ENCODE results near the gene GREB1. TPM values are rescaled to one million over a fixed set of nuclear protein-coding genes. Genes with fewer than 3 reads are reported as not detected.

The GREB1 gene
- total RNA-seq, 1 experiment from 2014 or later = 16.5 TPM

GRCh38 chr2:11680901-11681721 is 147.3 kb downstream of the GREB1 start:
- no peak overlapping the region for H3K27ac Mint-ChIP-seq

More at GRCh38 chr2:11680901-11681721, 147.3 kb downstream of the GREB1 start:
- no peaks in the 10 kb centered on the region for H3K23me2 ChIP-seq (ENCODE audit: insufficient read length, low read depth, low read length, poor library complexity, severe bottlenecking)
- H3K9me3 ChIP-seq (ENCODE audit: control insufficient read depth, low read depth, low read length) = no peaks in the 10 kb centered on the region
- H4K8ac ChIP-seq (replicated peaks; ENCODE audit: insufficient read length, low read depth, low read length) = no peak overlapping the region
- no peaks in the 10 kb centered on the region for H3K79me1 ChIP-seq (ENCODE audit: insufficient read depth, low read depth, low read length, poor library complexity, severe bottlenecking)
- H3K4me2 ChIP-seq (ENCODE audit: insufficient read depth, insufficient read length, low read length) = no peak overlapping the region
- H3K79me2 ChIP-seq (ENCODE audit: insufficient read depth, low read length) = no peaks in the 10 kb centered on the region
- H4K91ac ChIP-seq (ENCODE audit: insufficient read length, low read depth, low read length) = no peak overlapping the region
- no peak overlapping the region for H2AFZ ChIP-seq (ENCODE audit: low read length)
- H4K20me1 ChIP-seq (ENCODE audit: control insufficient read depth, insufficient read depth, insufficient read length) = no peaks in the 10 kb centered on the region
- no peak overlapping the region for H3K18ac ChIP-seq (ENCODE audit: insufficient read length, low read depth, low read length)
- no peaks in the 10 kb centered on the region for H3K9me3 Mint-ChIP-seq
- no peak overlapping the region for H3K9ac ChIP-seq (ENCODE audit: extremely low read depth, insufficient read length, low read length)
- H2BK5ac ChIP-seq (ENCODE audit: insufficient read length, low read length) = no peak overlapping the region
- no peak for TF ChIP-seq CTCF (conservative IDR thresholded peaks at IDR 0.05)
- peaks cover 47 to 55% of the 10 kb centered on the region in 2 experiments for H3K4me1 Mint-ChIP-seq
- no peak overlapping the region for H3K27ac ChIP-seq (ENCODE audit: insufficient read length, low read depth, low read length)
- H3K56ac ChIP-seq (ENCODE audit: insufficient read length, low read depth, low read length) = no peak overlapping the region
- no peak overlapping the region for H2AK5ac ChIP-seq (ENCODE audit: insufficient read length, low read length)
- no peak for DNase-seq
- no peak overlapping the region for H3K4me3 Mint-ChIP-seq
- no peak overlapping the region for H2BK15ac ChIP-seq (ENCODE audit: low read depth, low read length)
- H3K4me1 ChIP-seq (ENCODE audit: insufficient read depth, low read length) = peaks cover 6% of the 10 kb centered on the region; the same call in 1 of the 2 replicates
- H3K27me3 Mint-ChIP-seq (ENCODE audit: low read depth) = peaks cover 13% of the 10 kb centered on the region
- H3K27me3 ChIP-seq (ENCODE audit: insufficient read depth, low read length) = no peaks in the 10 kb centered on the region
- H3K23ac ChIP-seq (ENCODE audit: insufficient read length, low read depth, low read length) = no peak overlapping the region
- H4K5ac ChIP-seq (ENCODE audit: insufficient read length, low read depth, low read length) = no peak overlapping the region
- no CpG with 5 or more reads among the region's 15 CpGs for WGBS (ENCODE audit: extremely low coverage, insufficient read length, low lambda C conversion rate)
- no peak overlapping the region for H3K14ac ChIP-seq (ENCODE audit: insufficient read depth, low read length)
- no peak overlapping the region for H2BK20ac ChIP-seq (ENCODE audit: low read depth, low read length, poor library complexity, severe bottlenecking)
- H3K36me3 Mint-ChIP-seq (ENCODE audit: insufficient read depth in 1 of 3, low read depth in 3 of 3) = no peaks in the 10 kb centered on the region; a peak in 1 of 7 replicates
- no peak overlapping the region for H3T11ph ChIP-seq (ENCODE audit: low read length)
- H2BK120ac ChIP-seq (ENCODE audit: low read depth, low read length, poor library complexity, severe bottlenecking) = no peak overlapping the region
- H2BK12ac ChIP-seq (ENCODE audit: insufficient read length, low read depth, low read length) = no peak overlapping the region
- no peak overlapping the region for H3K4ac ChIP-seq (ENCODE audit: low read depth, low read length)
